ENCODE measurements around the gene SPATA19.
A peak's percentile ranks its signal among the peaks of the same experiment; 100 is the strongest.

SPATA19 gene

DNA sequence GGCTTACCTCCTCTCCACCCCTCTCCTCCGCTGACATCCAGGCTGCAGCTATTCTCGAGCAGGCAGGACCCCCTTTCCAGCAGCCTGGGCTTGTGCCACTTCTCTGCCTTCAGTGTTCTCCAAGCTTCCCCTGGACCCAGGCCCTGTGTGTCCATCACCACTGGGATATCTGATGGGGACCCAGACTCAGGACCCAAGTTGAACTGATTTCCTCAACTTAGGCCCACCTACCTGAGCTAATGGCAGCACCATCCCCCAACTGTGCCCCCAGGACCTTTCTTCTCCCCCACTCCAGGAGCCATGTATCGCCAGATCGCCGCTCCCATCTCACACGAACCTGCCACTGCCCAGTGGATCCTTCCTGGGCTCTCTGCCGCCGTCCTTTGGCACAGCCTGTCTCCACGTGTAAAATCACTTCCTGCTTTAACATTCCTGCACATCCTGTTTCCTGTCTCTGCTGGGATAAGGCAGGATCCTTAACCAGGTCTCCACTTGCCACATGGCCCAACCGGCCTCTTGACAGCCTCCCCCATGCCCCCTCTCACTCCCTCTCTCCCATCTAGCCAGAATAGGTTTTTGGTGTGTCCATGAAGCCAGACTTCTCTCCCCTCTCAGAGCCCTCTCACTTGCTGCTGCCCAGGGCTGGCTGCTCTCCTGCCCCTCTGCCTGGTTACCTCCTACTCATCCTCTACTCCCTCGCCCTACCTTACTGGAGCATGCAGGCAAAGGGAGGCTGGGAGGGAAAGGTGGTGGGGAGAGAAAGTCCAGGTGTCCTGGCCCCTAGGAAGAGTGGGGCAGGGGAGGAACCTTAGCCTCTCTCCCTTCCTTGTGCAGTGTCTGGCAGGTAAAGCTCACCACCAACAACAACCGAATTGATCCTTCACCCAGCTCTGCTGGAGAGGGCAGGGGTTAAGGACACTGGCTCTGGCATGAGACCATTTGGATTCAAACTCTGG lies 9.4 kb downstream of the SPATA19 start:
- TF ChIP-seq ARNTL (CRISPR knock-in tag; IDR thresholded peaks at IDR 0.05; ENCODE audit: borderline replicate concordance, low read depth) (no peak), TOX (CRISPR knock-in tag; IDR thresholded peaks at IDR 0.05; ENCODE audit: borderline replicate concordance) (no peak), GLIS3 (CRISPR knock-in tag; IDR thresholded peaks at IDR 0.05) (no peak), CSDC2 (CRISPR knock-in tag; IDR thresholded peaks at IDR 0.05) (no peak), PATZ1 (CRISPR knock-in tag; IDR thresholded peaks at IDR 0.05; ENCODE audit: borderline replicate concordance) (no peak), TCF4 (CRISPR knock-in tag; IDR thresholded peaks at IDR 0.05; ENCODE audit: borderline replicate concordance) (no peak), ZNF565 (CRISPR knock-in tag; conservative IDR thresholded peaks at IDR 0.05; ENCODE audit: low read depth) (no peak), ZC3H10 (CRISPR knock-in tag; IDR thresholded peaks at IDR 0.05) (no peak), ZFP3 (CRISPR knock-in tag; IDR thresholded peaks at IDR 0.05) (no peak), RARB (CRISPR knock-in tag; IDR thresholded peaks at IDR 0.05) (no peak), ESRRG (CRISPR knock-in tag; IDR thresholded peaks at IDR 0.05) (no peak), PPARA (CRISPR knock-in tag; IDR thresholded peaks at IDR 0.05; ENCODE audit: borderline replicate concordance) (no peak), SNAI2 (CRISPR knock-in tag; IDR thresholded peaks at IDR 0.05) (no peak), BACH2 (CRISPR knock-in tag; IDR thresholded peaks at IDR 0.05; ENCODE audit: borderline replicate concordance) (no peak)
- no peak for ATAC-seq

DNA sequence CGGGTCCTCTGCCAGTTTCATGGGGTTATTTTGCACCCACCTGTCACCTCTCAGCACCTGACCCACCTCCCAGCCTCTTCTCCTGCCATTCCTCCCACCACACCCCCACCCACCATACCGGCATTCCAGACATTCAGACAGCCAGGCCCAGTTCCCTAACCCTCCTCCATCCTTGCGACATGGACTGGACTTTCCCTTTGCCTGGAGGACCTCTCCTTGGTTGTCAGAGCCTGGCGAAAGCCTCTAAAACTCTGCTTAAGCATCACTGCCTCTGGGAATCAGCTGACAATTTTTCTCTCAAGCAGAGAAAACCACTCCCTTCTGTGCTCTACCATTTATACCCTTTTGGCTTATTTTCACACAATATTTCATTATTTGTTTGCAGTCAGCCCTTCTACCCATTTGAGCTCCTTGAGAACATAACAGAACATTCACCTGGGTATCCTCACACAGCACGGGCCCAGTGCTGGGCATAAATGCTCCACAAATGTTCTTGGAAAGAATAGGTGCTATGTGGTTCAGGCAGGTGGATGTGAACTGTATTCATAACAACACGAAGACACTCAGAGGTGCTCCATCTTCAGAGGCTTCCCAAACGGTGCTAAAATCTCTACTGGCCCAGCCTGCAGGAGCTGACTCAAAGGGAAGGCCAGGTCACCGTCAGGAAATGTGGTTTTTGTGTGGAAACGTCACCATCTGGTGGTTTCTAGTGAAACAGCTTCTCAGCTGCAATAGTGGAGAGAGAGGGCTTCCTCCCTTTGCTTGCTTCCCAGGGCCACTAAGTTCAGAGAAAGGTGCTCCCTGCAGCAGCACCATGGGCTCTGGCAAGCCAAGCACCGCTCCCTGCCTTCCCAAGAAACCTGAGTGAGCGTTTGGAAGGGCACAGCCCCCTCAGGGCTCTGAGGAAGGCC lies 10.4 kb downstream of the SPATA19 start:
- TF ChIP-seq ZFP3 (CRISPR knock-in tag; IDR thresholded peaks at IDR 0.05) = no peak
- no peak for TF ChIP-seq ZNF70 (CRISPR knock-in tag; IDR thresholded peaks at IDR 0.05)
- no peak for TF ChIP-seq PATZ1 (CRISPR knock-in tag; IDR thresholded peaks at IDR 0.05; ENCODE audit: borderline replicate concordance)
- no peak for TF ChIP-seq RARB (CRISPR knock-in tag; IDR thresholded peaks at IDR 0.05)
- no peak for TF ChIP-seq GLIS3 (CRISPR knock-in tag; IDR thresholded peaks at IDR 0.05)
- TF ChIP-seq, protein P1, sequence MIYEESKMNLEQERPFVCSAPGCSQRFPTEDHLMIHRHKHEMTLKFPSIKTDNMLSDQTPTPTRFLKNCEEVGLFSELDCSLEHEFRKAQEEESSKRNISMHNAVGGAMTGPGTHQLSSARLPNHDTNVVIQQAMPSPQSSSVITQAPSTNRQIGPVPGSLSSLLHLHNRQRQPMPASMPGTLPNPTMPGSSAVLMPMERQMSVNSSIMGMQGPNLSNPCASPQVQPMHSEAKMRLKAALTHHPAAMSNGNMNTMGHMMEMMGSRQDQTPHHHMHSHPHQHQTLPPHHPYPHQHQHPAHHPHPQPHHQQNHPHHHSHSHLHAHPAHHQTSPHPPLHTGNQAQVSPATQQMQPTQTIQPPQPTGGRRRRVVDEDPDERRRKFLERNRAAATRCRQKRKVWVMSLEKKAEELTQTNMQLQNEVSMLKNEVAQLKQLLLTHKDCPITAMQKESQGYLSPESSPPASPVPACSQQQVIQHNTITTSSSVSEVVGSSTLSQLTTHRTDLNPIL (CRISPR knock-in tag; IDR thresholded peaks at IDR 0.05; ENCODE audit: low read depth) = no peak
- no peak for TF ChIP-seq BACH2 (CRISPR knock-in tag; IDR thresholded peaks at IDR 0.05; ENCODE audit: borderline replicate concordance)
- no peak for TF ChIP-seq CSRNP3 (CRISPR knock-in tag; IDR thresholded peaks at IDR 0.05)
- no peak for TF ChIP-seq TCF4 (CRISPR knock-in tag; IDR thresholded peaks at IDR 0.05; ENCODE audit: borderline replicate concordance)
- no peak for TF ChIP-seq ARNTL (CRISPR knock-in tag; IDR thresholded peaks at IDR 0.05; ENCODE audit: borderline replicate concordance, low read depth)
- no peak for TF ChIP-seq ZC3H10 (CRISPR knock-in tag; IDR thresholded peaks at IDR 0.05)
- no peak for TF ChIP-seq OSR1 (CRISPR knock-in tag; IDR thresholded peaks at IDR 0.05)
- peak; percentile 49; the same call in 1 of the 3 replicates for ATAC-seq

DNA sequence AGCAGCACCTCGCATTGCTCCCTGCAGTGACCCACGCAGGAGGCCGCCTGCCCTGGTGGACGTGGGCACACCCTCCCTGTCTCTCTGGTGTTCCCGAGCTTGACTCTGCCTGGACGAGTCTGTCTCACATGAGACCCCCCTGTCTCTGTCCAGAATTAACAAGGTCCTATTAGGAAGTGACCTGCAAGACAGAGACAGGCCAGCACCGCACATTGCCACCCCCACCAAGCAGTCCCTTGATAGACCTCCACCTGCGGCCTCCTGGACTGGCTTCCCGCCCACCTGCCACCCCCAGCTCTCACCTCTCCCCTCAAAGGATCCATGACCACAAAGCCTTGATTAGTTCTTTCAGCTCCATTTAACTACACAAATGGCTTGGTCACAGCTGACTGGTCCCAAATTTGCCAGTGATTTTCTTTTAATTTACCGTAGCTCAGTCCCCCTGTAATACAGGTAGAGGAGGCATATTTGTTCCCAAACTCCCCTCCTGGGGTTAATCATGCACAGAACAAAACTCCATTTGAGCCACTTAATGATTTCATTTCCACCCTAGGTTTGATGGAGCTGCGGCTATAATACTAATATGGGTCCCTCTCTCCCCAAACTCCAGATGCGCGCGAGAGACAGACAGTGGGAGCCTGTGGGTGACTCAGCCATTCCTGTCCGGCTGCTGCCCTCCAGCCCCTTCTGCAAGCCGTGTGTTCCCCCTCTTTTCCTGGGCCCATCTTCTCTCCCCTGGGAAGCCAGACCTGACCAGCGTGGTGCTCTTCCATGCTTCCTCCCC lies 11.2 kb downstream of the SPATA19 start:
- ATAC-seq = no peak
- TF ChIP-seq ARNTL (CRISPR knock-in tag; IDR thresholded peaks at IDR 0.05; ENCODE audit: borderline replicate concordance, low read depth) = no peak
- no peak for TF ChIP-seq ZFP30 (CRISPR knock-in tag; IDR thresholded peaks at IDR 0.05)
- no peak for TF ChIP-seq CSRNP3 (CRISPR knock-in tag; IDR thresholded peaks at IDR 0.05)
- TF ChIP-seq ZNF565 (CRISPR knock-in tag; conservative IDR thresholded peaks at IDR 0.05; ENCODE audit: low read depth) = no peak
- TF ChIP-seq PPARA (CRISPR knock-in tag; IDR thresholded peaks at IDR 0.05; ENCODE audit: borderline replicate concordance) = no peak
- no peak for TF ChIP-seq PATZ1 (CRISPR knock-in tag; IDR thresholded peaks at IDR 0.05; ENCODE audit: borderline replicate concordance)
